ENCODE results near the gene CEP250.
"Not testable (repeated sequence)": the region's sequence is repeated elsewhere in the genome, so short reads cannot be mapped to it uniquely, and the experiment has no call there.

The CEP250 gene

DNA sequence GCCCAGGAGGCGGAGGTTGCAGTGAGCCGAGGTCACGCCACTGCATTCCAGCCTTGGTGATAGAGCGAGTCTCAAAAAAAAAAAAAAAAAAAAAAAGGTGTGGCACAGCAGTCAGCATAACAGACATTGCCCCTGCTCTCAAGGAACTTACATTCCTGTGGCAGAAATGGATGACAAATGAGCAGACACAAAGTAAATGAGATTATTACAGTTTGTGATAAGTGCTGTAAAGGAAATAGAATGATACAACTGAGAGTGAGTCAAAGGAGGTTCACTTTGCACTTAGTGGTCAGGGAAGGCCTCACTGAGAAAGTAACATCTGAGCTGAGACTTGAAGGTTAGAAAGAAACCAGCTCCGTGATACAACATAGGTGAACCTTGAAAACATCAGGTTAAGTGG lies 36.4 kb downstream of the CEP250 start:
- no peak for DNase-seq (ENCODE audit: low read depth in 2 of 2)

DNA sequence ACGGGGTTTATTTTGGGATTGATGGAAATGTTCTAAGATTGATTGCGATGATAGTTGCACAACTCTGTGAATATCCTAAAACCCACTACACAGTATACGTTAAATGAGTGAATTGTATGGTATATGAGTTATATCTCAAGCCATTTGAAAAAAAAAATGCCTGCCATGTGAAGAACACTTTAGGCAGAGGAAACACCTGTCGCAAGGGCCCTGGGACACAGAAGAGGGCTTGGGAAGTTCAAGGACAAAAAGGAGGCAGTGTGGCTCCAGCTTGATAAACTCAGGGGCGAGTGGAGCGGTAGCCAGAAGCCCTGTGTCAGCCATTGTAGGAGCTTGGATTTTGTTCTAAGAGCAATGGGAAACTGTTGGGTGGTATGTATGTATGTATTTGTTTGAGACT lies 37.0 kb downstream of the CEP250 start:
- DNase-seq (ENCODE audit: low read depth in 2 of 2): no peak

DNA sequence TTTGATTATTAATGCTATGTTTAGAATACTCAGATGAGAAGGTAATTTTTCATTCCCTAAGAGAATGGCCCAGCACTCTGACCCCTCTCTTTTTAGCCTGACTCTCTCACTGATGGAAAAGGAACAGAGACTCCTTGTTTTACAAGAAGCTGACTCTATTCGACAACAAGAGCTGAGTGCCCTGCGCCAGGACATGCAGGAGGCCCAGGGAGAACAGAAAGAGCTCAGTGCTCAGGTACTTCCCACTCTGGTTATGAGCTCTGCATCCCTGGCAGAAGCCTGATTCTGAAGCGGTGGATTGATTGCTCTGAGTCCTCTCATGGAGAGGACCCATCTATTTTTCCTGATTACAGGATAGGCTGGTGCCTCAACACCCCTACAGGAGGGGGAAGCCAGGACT lies 41.1 kb downstream of the CEP250 start:
- no peak for DNase-seq (ENCODE audit: low read depth in 2 of 2)

DNA sequence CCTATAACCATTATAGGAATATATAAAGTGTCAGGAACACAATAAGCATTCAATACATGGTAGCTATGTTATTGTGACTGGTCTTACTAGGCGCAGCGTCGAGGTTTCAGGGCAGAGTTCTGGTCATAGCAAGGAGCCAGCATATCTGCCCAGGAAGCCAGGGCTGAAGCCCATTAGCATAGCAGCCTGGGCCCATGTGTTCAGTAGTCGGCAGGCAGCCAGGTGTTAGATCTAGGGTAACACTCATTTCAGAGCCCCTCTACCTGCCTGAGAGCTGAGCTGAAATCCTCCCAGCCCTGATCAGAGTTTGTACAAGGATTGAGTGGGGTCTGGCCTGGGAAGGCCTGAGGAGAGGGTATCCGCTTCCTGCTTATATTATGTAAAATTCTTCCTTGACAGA lies 41.9 kb downstream of the CEP250 start:
- DNase-seq (ENCODE audit: low read depth in 2 of 2): no peak

DNA sequence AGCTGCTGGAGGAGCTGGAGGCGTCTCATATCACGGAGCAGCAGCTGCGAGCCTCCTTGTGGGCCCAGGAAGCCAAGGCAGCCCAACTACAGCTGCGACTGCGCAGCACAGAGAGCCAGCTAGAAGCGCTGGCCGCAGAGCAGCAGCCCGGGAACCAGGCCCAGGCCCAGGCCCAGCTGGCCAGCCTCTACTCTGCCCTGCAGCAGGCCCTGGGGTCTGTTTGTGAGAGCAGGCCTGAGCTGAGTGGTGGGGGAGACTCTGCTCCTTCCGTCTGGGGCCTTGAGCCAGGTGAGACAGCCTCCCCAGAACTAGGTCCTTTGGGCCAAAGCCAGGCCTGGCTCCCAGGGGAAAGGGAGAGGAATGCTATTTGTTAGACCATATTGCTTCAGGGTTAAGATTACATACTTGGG lies 42.4 kb downstream of the CEP250 start:
- DNase-seq (ENCODE audit: low read depth in 2 of 2): no peak

DNA sequence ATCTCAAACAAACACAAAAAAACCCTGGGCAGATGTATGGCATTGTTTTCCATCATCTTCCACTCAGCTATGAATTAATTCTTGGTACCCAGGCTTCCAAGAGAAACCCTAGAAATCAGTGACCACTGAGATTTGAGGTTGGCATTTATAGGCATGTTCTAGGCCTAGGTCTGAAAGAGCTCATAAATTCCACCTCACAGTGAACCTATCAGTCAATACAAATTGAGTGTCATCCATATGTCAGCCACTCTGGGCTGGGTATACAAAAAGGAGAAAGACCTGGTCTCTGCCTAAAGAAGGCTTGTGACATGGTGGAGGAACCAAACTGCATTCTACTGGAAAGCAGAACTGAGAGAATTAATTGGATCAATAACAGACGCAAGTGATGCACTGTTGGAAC lies 43.9 kb downstream of the CEP250 start:
- no peak for DNase-seq (ENCODE audit: low read depth in 2 of 2)

DNA sequence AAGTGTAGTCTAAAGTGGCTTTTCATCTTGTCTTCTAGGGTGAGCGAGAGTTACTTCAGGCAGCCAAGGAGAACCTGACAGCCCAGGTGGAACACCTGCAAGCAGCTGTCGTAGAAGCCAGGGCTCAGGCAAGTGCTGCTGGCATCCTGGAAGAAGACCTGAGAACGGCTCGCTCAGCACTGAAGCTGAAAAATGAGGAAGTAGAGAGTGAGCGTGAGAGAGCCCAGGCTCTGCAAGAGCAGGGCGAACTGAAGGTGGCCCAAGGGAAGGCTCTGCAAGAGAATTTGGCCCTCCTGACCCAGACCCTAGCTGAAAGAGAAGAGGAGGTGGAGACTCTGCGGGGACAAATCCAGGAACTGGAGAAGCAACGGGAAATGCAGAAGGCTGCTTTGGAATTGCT lies 47.0 kb downstream of the CEP250 start:
- DNase-seq (ENCODE audit: low read depth in 2 of 2): no peak

DNA sequence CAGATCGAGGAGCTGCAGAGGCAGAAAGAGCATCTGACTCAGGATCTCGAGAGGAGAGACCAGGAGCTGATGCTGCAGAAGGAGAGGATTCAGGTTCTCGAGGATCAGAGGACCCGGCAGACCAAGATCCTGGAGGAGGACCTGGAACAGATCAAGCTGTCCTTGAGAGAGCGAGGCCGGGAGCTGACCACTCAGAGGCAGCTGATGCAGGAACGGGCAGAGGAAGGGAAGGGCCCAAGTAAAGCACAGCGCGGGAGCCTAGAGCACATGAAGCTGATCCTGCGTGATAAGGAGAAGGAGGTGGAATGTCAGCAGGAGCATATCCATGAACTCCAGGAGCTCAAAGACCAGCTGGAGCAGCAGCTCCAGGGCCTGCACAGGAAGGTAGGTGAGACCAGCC lies 47.9 kb downstream of the CEP250 start:
- DNase-seq (ENCODE audit: low read depth in 2 of 2): no peak

DNA sequence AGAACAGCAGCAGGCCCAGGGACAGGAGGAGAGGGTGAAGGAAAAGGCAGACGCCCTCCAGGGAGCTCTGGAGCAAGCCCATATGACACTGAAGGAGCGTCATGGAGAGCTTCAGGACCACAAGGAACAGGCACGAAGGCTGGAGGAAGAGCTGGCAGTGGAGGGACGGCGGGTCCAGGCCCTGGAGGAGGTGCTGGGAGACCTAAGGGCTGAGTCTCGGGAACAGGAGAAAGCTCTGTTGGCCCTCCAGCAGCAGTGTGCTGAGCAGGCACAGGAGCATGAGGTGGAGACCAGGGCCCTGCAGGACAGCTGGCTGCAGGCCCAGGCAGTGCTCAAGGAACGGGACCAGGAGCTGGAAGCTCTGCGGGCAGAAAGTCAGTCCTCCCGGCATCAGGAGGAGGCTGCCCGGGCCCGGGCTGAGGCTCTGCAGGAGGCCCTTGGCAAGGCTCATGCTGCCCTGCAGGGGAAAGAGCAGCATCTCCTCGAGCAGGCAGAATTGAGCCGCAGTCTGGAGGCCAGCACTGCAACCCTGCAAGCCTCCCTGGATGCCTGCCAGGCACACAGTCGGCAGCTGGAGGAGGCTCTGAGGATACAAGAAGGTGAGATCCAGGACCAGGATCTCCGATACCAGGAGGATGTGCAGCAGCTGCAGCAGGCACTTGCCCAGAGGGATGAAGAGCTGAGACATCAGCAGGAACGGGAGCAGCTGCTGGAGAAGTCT lies 48.6 kb downstream of the CEP250 start:
- no peak for DNase-seq (ENCODE audit: low read depth in 2 of 2)

DNA sequence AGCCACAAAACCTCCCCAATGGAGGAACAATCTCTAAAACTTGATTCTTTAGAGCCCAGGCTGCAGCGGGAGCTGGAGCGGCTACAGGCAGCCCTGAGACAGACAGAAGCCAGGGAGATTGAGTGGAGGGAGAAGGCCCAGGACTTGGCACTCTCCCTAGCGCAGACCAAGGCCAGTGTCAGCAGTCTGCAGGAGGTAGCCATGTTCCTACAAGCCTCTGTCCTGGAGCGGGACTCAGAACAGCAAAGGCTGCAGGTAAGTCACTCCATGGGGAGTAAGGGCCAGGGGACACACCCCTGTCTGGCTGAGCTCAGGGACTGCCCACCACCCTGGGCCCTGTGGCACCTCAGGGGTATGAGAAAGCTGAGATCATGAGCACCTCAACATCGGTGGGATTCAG lies 49.4 kb downstream of the CEP250 start:
- no peak for DNase-seq (ENCODE audit: low read depth in 2 of 2)

DNA sequence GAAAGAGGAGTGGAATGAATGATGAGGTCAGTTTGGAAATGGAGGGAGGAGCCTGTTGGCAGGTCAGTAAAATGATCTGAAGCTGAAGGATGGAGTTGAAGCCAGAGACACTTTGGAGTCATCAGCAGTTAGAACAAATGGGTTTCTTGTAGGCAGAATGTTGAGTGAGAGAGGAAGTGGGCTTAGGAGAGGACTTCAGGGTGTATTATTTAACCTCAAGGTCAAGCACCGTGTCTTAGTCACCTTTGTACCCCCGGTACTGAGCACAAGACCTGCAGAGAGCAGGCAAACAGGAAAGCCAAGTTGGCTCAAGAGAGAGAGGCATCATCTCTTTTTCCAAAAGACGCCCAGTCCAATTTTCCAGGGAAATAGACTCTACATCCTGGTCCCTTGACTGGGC lies 50.8 kb downstream of the CEP250 start:
- DNase-seq (ENCODE audit: low read depth in 2 of 2): no peak

DNA sequence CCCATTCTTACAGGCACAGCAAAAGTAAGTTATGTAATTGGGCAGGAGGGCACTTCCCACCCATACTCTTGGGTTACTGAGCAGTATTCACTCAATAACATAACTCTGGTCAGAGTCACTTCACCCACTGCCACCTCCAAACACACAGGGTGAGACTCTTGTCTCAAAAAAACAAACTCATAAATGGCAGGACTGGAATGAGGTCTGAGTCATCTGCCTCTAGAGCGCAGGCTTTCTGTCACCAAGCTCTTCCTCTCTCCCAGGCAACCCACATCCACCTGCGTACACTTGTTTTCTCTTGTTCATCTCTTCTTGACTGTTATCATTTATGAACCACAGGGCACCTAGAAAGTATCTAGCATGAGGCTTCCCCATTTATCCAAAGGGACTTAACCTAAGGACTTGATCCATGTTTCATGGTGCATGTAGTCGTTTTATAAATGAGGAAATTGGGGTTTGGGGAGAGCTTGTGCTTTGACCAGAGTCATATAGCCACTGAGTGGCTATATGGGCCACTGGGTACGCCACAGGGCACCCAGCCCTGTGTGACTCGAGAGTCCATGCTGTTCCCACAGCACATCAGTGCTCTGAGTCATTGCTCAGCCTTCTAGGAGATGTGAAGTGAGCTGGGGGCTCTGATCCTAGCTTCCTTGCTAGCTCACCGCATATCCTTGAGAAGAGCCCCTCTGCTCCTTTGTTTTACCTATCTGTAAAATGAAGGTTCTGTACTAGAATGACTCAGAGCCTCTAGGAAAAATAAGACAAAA lies 51.7 kb downstream of the CEP250 start:
- DNase-seq (ENCODE audit: low read depth in 2 of 2): no peak

DNA sequence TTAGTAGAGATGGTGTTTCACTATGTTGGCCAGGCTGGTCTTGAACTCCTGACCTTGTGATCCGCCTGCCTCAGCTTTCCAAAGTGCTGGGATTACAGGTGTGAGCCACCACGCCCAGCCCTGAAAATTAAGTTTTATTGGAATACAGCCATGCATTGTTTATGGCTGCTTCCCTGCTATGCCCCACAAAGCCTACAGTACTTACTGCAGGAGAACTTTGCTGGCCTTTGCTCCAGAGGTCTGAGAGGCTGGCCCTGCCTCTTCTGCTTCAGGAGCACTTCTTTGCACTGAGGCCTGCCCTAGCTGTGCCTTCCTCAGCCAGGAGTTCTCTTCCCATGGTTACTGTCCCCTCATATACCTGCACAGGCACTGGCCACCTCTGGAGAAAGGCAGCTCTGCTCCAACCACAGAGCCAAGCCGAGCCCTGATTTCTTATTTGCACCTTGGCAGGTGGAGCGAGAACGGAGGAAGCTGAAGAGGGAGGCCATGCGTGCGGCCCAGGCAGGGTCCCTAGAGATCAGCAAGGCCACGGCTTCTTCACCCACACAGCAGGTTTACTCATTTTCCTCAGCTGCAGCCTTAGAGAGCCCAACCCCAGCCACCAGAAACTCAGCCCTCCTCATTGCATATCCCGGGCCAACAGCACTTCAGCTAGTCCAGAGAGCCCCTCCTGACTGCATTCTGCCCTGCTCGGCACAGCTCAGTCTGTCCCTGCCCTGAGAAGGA lies 53.3 kb downstream of the CEP250 start:
- DNase-seq (ENCODE audit: low read depth in 2 of 2): no peak

DNA sequence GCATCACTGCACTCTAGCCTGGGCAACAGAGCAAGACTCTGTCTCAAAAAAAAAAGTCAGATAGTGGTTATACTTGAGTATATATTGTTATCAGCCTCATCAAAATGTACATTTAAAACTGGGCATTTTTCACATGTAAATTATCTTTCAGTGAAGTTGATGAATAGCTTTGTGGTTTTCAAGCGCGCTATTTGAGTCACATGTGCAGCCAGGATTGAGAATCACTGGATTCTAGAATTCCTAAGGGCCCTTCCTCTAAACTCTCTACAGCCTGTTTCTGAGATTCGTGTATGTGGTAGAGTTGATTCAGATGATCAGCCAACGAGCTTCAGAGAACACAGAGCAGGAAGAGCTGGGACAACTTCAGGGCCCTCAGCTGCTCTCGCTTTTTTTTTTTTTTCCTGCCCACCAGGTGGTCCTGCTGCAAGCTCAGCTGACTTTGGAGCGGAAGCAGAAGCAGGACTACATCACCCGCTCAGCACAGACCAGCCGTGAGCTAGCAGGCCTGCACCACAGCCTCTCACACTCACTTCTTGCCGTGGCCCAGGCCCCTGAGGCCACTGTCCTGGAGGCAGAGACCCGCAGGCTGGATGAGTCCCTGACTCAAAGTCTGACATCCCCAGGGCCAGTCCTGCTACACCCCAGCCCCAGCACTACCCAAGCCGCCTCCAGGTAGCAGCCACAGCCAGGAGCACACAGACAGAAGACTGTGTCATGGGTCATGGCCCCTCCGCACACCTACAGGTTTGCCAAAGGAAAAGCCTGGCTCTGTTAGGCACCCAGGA lies 55.7 kb downstream of the CEP250 start:
- no peak for DNase-seq (ENCODE audit: low read depth in 2 of 2)

DNA sequence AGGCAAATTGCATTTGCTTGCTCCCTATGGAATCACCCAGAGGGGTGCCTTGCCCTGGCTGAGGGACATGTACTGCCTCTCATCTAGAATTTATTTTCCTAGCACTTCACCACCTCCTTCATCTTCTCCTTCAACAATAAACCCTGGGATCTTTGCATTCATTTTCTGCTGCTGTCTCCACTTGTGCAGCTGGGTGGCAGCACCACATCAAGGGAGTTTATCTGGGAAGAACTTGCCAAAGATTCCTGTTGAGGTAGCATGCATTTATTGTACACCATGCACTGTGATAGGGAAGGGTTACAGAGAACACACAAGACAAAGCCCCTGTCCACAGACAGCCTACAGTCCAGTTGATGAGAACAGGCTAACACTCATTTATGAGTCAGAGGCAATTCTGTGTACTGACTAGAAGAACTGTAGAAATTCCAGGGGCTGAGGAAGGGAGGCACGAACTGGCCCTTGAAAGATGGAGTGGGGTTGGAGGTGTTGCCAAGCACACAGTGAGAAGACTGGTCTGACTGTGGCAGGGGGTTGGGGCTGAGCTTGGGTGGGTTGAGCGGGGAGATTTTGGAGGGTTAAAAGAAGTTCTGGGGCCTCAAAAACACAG lies 56.5 kb downstream of the CEP250 start:
- DNase-seq (ENCODE audit: low read depth in 2 of 2): no peak

DNA sequence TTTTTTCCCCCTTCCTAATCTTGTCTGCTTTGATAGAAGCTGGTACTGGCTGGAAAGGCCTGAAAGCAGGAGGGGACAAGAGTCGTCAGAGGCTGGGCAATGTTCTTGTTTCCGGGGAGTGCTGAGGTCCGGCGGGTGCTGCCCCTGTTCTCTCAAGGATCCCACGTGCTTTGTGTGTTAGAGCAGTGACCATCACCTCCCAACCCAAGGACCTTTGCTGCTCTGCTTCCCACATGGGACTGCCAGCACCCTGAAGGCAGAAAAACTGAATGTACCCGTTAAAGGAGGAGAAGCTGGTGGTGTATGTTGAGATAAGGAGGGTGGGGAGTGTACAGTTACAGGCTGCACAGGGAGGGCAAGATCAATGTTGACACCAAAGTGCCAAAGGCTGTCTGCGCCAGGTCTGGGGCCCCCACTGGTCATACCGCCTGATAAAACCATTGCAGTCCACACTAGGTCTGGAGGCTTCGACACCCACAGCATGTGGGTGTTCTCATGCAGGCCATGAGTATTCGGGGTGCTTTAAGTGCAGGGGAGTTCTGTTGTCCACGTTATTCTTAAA lies 59.1 kb downstream of the CEP250 start:
- DNase-seq (ENCODE audit: low read depth in 2 of 2): no peak

DNA sequence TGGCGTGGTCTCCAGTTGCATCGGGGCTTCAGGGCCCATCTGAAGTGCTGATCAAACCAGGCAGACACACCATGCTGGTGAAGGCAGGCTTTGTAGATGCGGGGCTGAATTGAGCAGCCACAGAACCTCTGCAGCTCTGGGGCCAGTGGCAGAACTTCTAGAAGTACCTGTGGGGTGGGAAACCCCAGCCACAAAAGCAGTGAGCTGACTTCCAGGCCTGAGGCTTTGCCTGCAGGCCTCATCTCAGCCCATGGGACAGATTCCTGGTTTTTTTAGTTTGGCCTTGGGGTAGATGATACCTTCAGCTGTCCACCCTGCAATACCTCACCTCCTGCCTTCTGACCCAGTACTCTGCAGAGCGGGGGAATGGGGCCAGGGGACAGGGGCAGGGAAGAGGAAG lies 59.9 kb downstream of the CEP250 start:
- DNase-seq (ENCODE audit: low read depth in 2 of 2): no peak

DNA sequence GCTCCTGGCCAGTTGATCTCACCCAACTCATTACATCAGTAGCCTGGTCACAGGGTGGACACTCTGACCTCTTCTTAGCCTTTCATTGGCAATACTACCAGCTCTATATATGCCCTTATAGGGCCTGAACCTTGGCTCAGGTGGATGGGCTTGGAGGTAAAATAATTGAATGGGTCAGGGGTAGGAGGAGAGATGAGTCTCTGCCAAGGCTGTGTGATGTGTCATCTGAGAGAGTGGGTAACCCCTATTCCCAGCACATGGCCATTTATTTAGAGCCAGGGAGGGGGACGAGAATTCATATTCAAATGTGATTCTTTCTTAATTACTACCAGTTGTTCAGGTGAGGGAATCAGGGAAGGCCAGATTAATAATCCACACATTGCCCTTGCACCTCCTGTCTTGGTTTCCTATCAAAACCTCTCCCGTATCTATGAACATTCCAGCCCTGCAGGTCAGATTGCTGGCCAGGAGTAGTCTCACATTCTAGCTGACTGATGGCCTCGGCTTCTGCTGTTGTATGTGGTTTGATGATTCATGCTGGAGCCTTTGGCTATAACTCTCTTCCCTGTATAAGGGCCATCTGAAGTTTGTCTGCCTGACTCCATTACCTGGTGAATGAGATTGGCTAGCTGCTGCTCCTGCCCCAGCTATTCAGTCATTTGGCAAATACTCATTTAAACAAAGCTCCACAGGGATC lies 60.7 kb downstream of the CEP250 start:
- DNase-seq (ENCODE audit: low read depth in 2 of 2): no peak

DNA sequence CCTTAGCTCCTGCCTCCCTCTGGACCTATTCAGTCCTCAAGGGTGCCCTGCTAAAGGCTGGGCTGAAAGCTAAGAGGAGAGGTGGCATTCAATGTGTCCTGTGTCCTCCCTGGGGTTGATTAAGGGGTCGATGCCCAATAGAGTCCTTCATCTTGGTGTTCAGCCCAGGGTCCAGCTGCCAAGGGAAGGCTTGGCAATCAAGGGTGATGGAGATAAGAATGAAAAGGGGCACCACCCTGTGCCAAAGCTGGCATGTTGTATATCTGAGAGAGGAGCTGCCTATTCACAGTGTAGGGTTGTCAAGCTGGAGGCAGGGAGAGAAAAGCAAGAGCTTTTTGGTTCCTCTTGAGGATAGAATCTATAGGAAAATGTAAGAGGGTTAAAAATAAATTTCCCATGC lies 61.7 kb downstream of the CEP250 start:
- no peak for DNase-seq (ENCODE audit: low read depth in 2 of 2)

DNA sequence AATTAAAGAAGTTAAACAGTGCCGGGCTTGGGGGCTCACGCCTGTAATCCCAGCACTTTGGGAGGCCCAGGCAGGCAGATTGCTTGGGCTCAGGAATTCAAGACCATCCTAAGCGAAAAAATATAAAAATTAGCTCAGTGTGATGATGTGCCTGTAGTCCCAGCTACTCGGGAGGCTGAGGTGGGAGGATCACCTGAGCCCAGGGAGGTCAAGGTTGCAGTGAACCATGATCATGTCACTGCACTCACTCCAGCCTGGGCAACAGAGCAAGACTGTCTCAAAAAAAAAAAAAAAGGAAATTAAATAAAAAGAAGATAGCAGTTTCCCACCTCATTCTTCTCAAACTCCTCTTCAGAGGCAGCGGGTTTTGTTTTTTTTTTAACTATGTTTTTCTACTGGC lies 62.4 kb downstream of the CEP250 start:
- DNase-seq (ENCODE audit: low read depth in 2 of 2): not testable (repeated sequence)

DNA sequence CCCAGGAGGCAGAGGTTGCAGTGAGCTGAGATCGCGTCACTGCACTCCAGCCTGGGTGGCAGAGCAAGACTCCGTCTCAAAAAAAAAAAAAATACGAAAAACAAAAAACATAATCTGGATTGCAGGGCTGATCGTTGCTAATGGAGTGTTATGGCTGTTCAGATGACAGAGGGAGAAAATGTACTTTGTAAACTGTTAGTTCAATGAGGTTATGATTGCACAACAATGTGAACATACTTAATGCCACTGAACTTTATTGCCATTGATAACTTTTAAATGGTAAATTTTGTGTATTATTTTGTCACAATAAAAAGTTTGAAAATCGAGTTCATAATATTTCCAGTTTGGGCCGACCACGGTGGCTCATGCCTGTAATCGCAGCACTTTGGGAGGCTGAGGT lies 63.6 kb downstream of the CEP250 start:
- no peak for DNase-seq (ENCODE audit: low read depth in 2 of 2)

Measured in activated CD8-positive, alpha-beta memory T cell treated with anti-CD3 and anti-CD28 coated beads for 4 hours (primary cell).